MM.1S (cell line): ENCODE results near the gene ACOXL.

Experiments
- EZH2 ChIP-seq: fragments of 300-600 bp; sonication (generic); optimal IDR thresholded peaks from 2 replicates; pipeline ENCODE3; 2017; ENCODE audit warnings: low read depth, mild to moderate bottlenecking, antibody characterized with exemption, low read length, mixed read lengths
- TF ChIP-seq, protein P1 (sequence below): fragments of 300-600 bp; sonication (generic); IDR thresholded peaks from 2 replicates; pipeline ENCODE4 v1.5.1; 2016; ENCODE audit warnings: antibody characterized with exemption, low read length, mixed read lengths

DNA sequence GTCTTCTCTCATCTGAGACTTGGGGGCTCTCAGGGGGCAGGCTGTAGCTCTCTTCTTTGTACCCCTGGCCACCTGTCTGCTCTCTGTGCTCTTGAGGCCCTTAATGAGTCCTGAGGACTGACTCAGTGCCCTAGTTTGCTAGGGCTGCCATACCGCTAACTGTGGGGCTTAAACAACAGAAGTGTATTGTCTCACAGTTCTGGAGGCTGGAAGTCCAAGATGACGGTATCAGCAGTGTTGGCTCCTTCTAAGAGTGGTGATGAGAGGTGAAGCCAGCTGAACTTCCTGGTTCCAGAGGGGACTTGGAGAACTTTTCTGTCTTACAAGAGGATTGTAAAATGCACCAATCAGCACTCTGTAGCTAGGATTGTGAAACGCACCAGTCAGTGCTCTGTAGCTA, 67.0 kb downstream of the ACOXL start:
- TF ChIP-seq, protein P1, sequence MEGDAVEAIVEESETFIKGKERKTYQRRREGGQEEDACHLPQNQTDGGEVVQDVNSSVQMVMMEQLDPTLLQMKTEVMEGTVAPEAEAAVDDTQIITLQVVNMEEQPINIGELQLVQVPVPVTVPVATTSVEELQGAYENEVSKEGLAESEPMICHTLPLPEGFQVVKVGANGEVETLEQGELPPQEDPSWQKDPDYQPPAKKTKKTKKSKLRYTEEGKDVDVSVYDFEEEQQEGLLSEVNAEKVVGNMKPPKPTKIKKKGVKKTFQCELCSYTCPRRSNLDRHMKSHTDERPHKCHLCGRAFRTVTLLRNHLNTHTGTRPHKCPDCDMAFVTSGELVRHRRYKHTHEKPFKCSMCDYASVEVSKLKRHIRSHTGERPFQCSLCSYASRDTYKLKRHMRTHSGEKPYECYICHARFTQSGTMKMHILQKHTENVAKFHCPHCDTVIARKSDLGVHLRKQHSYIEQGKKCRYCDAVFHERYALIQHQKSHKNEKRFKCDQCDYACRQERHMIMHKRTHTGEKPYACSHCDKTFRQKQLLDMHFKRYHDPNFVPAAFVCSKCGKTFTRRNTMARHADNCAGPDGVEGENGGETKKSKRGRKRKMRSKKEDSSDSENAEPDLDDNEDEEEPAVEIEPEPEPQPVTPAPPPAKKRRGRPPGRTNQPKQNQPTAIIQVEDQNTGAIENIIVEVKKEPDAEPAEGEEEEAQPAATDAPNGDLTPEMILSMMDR: no peak
- no peak for TF ChIP-seq EZH2
